Measurements from ENCODE around the gene NME9.

Gene NME9, protein sequence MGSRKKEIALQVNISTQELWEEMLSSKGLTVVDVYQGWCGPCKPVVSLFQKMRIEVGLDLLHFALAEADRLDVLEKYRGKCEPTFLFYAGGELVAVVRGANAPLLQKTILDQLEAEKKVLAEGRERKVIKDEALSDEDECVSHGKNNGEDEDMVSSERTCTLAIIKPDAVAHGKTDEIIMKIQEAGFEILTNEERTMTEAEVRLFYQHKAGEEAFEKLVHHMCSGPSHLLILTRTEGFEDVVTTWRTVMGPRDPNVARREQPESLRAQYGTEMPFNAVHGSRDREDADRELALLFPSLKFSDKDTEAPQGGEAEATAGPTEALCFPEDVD

GRCh38 chr3:138329127-138329983 lies at the start of gene NME9:
TSS of gene NME9 (minus strand) at chr3:138329851. CDS start at chr3:138329335, 516 bp downstream.
- no peak for TF ChIP-seq YY1 (IDR thresholded peaks at IDR 0.05; ENCODE audit: low read depth)
- TF ChIP-seq, protein P1, sequence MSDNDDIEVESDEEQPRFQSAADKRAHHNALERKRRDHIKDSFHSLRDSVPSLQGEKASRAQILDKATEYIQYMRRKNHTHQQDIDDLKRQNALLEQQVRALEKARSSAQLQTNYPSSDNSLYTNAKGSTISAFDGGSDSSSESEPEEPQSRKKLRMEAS (IDR thresholded peaks at IDR 0.05), result peak; percentile 70
- TF ChIP-seq ZBTB7A (IDR thresholded peaks at IDR 0.05; ENCODE audit: low read depth), result peak; percentile 96
- TF ChIP-seq REST (IDR thresholded peaks at IDR 0.05; ENCODE audit: low read depth), result no peak
- peak; percentile 67 for TF ChIP-seq RAD21 (IDR thresholded peaks at IDR 0.05; ENCODE audit: low read depth)
- TF ChIP-seq TEAD4 (IDR thresholded peaks at IDR 0.05), result no peak
- TF ChIP-seq NFIC (IDR thresholded peaks at IDR 0.05), result 0 out of 2 replicates have a peak, but pooled peaks have one; percentile 22

DNA sequence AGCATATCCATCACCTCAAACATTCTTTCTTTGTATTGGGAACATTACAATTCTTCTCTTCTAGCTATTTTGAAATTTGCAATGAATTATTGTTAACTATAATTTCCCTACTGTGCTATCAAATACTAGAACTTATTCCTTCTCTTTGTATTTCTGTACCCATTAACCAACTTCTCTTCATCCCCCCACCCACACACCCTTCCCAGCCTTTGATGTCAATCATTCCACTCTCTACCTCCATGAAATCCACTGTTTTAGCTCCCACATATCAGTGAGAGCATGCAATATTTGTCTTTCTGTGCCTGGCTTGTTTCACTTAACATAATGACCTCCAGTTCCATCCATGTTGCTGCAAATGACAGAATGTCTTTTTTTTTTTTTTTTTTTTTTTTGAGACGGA lies 49.3 kb upstream of the NME9 start:
- TF ChIP-seq TAF1 (IDR thresholded peaks at IDR 0.05; ENCODE audit: low read depth), result no peak
- TF ChIP-seq YY1 (IDR thresholded peaks at IDR 0.05; ENCODE audit: low read depth), result no peak
- TF ChIP-seq TEAD4 (IDR thresholded peaks at IDR 0.05), result no peak
- no peak for TF ChIP-seq EGR1 (IDR thresholded peaks at IDR 0.05)
- no peak for TF ChIP-seq CREB1 (IDR thresholded peaks at IDR 0.05; ENCODE audit: low read depth)
- TF ChIP-seq NFIC (IDR thresholded peaks at IDR 0.05), result no peak
- TF ChIP-seq TCF12 (IDR thresholded peaks at IDR 0.05; ENCODE audit: low read depth), result no peak
- TF ChIP-seq EP300 (IDR thresholded peaks at IDR 0.05; ENCODE audit: borderline replicate concordance), result no peak
- no peak for TF ChIP-seq RAD21 (IDR thresholded peaks at IDR 0.05; ENCODE audit: low read depth)
- TF ChIP-seq CEBPB (IDR thresholded peaks at IDR 0.05), result no peak
- TF ChIP-seq, protein P1 (IDR thresholded peaks at IDR 0.05), result no peak
- TF ChIP-seq ZBTB7A (IDR thresholded peaks at IDR 0.05; ENCODE audit: low read depth), result no peak
- no peak for TF ChIP-seq REST (IDR thresholded peaks at IDR 0.05; ENCODE audit: low read depth)
- TF ChIP-seq USF1 (IDR thresholded peaks at IDR 0.05), result no peak
- TF ChIP-seq FOXM1 (IDR thresholded peaks at IDR 0.05; ENCODE audit: borderline replicate concordance, low read depth), result no peak

GRCh38 chr3:138378331-138378730 lies 48.7 kb upstream of the NME9 start:
- TF ChIP-seq USF1 (IDR thresholded peaks at IDR 0.05) (no peak), RAD21 (IDR thresholded peaks at IDR 0.05; ENCODE audit: low read depth) (no peak), TCF12 (IDR thresholded peaks at IDR 0.05; ENCODE audit: low read depth) (no peak), YY1 (IDR thresholded peaks at IDR 0.05; ENCODE audit: low read depth) (no peak), FOXM1 (IDR thresholded peaks at IDR 0.05; ENCODE audit: borderline replicate concordance, low read depth) (no peak), EP300 (IDR thresholded peaks at IDR 0.05; ENCODE audit: borderline replicate concordance) (no peak)

GRCh38 chr3:138377804-138378203 lies 48.2 kb upstream of the NME9 start:
- TF ChIP-seq EP300 (IDR thresholded peaks at IDR 0.05; ENCODE audit: borderline replicate concordance) (no peak), TCF12 (IDR thresholded peaks at IDR 0.05; ENCODE audit: low read depth) (no peak), NFIC (IDR thresholded peaks at IDR 0.05) (no peak), FOXM1 (IDR thresholded peaks at IDR 0.05; ENCODE audit: borderline replicate concordance, low read depth) (no peak), REST (IDR thresholded peaks at IDR 0.05; ENCODE audit: low read depth) (no peak), RAD21 (IDR thresholded peaks at IDR 0.05; ENCODE audit: low read depth) (no peak), EGR1 (IDR thresholded peaks at IDR 0.05) (no peak), CREB1 (IDR thresholded peaks at IDR 0.05; ENCODE audit: low read depth) (no peak), TAF1 (IDR thresholded peaks at IDR 0.05; ENCODE audit: low read depth) (no peak), TEAD4 (IDR thresholded peaks at IDR 0.05) (no peak)
- TF ChIP-seq, protein P1 (IDR thresholded peaks at IDR 0.05), result no peak
